GM23338 (cell line): ENCODE results near the gene SKIC8. TPM values are rescaled to one million over a fixed set of nuclear protein-coding genes. Genes with fewer than 3 reads are reported as not detected.

ENCODE experiments used
- ATAC-seq: fragments of 200-7000 bp; cut with Tn5 transposase; 3 replicates; pipeline ENCODE4 v1.9.1; 2020
- DNase-seq: peaks from one replicate; pipeline ENCODE4 v3.0.0-alpha.2; 2015; ENCODE audit warnings: low spot score
- H2AFZ ChIP-seq: fragments of 200-600 bp; sonication (generic); 2 replicates; pipeline ENCODE4 v1.8.0; 2016; ENCODE audit warnings: antibody characterized with exemption, mild to moderate bottlenecking, moderate library complexity
- H3F3A ChIP-seq: fragments of 200-600 bp; sonication (generic); replicated peaks from 2 replicates; pipeline ENCODE4 v1.8.0; 2017; ENCODE audit warnings: antibody characterized with exemption, mixed run types, low read depth
- H3K27ac ChIP-seq: fragments of 200-600 bp; sonication (generic); 2 replicates; pipeline ENCODE4 v1.6.1; 2016; ENCODE audit warnings: low read depth
- H3K27me3 ChIP-seq: fragments of 200-600 bp; sonication (generic); 2 replicates; pipeline ENCODE4 v1.8.0; 2016; ENCODE audit warnings: mild to moderate bottlenecking, mixed run types, moderate library complexity; ENCODE audit not compliant: insufficient read depth
- H3K36me3 ChIP-seq: fragments of 200-600 bp; sonication (generic); 2 replicates; pipeline ENCODE4 v1.8.0; 2016; ENCODE audit warnings: mild to moderate bottlenecking; ENCODE audit not compliant: insufficient read depth
- H3K4me1 ChIP-seq: fragments of 200-600 bp; sonication (generic); 2 replicates; pipeline ENCODE4 v1.8.0; 2016; ENCODE audit warnings: mild to moderate bottlenecking, moderate library complexity; ENCODE audit not compliant: insufficient read depth
- H3K4me2 ChIP-seq: fragments of 200-600 bp; sonication (generic); 2 replicates; pipeline ENCODE4 v1.7.1; 2017; ENCODE audit warnings: mixed run types
- H3K4me3 ChIP-seq: fragments of 200-600 bp; sonication (generic); 2 replicates; pipeline ENCODE4 v1.6.1; 2016; ENCODE audit warnings: mixed run types
- H3K79me2 ChIP-seq: fragments of 200-600 bp; sonication (generic); replicated peaks from 2 replicates; pipeline ENCODE4 v1.8.0; 2017; ENCODE audit warnings: mild to moderate bottlenecking; ENCODE audit not compliant: insufficient read depth
- H3K9me2 ChIP-seq: fragments of 200-600 bp; sonication (generic); 2 replicates; pipeline ENCODE4 v1.8.0; 2017; ENCODE audit not compliant: insufficient read depth
- H4K20me1 ChIP-seq: fragments of 200-600 bp; sonication (generic); replicated peaks from 2 replicates; pipeline ENCODE4 v1.8.0; 2017; ENCODE audit warnings: mild to moderate bottlenecking; ENCODE audit not compliant: insufficient read depth
- H3K27ac Mint-ChIP-seq: 2 replicates; pipeline ENCODE4 v1.8.0; 2020; ENCODE audit warnings: inconsistent platforms, mild to moderate bottlenecking, moderate library complexity, mixed read lengths
- H3K27me3 Mint-ChIP-seq: 3 replicates; pipeline ENCODE4 v1.8.0; 2022; ENCODE audit warnings: low read depth, mild to moderate bottlenecking, moderate library complexity, mixed read lengths, inconsistent platforms; ENCODE audit not compliant: insufficient read depth, poor library complexity
- H3K36me3 Mint-ChIP-seq: 3 replicates; pipeline ENCODE4 v1.8.0; 2021; ENCODE audit warnings: low read depth, mild to moderate bottlenecking, inconsistent platforms, moderate library complexity, mixed read lengths
- H3K4me1 Mint-ChIP-seq: 3 replicates; pipeline ENCODE4 v1.8.0; 2020; ENCODE audit warnings: mild to moderate bottlenecking, inconsistent platforms, mixed read lengths
- H3K4me3 Mint-ChIP-seq: 3 replicates; pipeline ENCODE4 v1.8.0; 2021; ENCODE audit warnings: moderate library complexity, mild to moderate bottlenecking, inconsistent platforms, mixed read lengths
- H3K9me3 Mint-ChIP-seq: 3 replicates; pipeline ENCODE4 v1.8.0; 2020; ENCODE audit warnings: moderate library complexity, mild to moderate bottlenecking, inconsistent platforms, mixed read lengths
- CREB1 ChIP-seq: fragments of 250-450 bp; sonication (Bioruptor Pico); IDR thresholded peaks from 2 replicates; pipeline ENCODE4 v1.5.0; 2020; ENCODE audit warnings: low read depth, mild to moderate bottlenecking, moderate library complexity
- EZH2 ChIP-seq: fragments of 200-600 bp; sonication (generic); IDR thresholded peaks from one replicate; pipeline ENCODE4 v1.8.0; 2017; ENCODE audit warnings: antibody characterized with exemption, mild to moderate bottlenecking, low read depth; ENCODE audit not compliant: unreplicated experiment
- EZH2phosphoT487 ChIP-seq: fragments of 200-600 bp; sonication (generic); IDR thresholded peaks from one replicate; pipeline ENCODE4 v1.8.1; 2018; ENCODE audit warnings: antibody characterized with exemption; ENCODE audit not compliant: unreplicated experiment
- JUNB ChIP-seq: IDR thresholded peaks from one replicate; pipeline ENCODE4 v1.6.1; 2016; ENCODE audit warnings: antibody characterized with exemption; ENCODE audit not compliant: unreplicated experiment
- NANOG ChIP-seq: IDR thresholded peaks from 2 replicates; pipeline ENCODE4 v1.6.1; 2016; ENCODE audit warnings: antibody characterized with exemption, borderline replicate concordance
- POLR2AphosphoS5 ChIP-seq: IDR thresholded peaks from 2 replicates; pipeline ENCODE4 v1.6.1; 2016; ENCODE audit warnings: antibody characterized with exemption, low read depth
- STAT1 ChIP-seq: IDR thresholded peaks from one replicate; pipeline ENCODE4 v1.6.1; 2016; ENCODE audit warnings: antibody characterized with exemption; ENCODE audit not compliant: unreplicated experiment
- ZNF114 ChIP-seq: fragments of 250-450 bp; sonication (Bioruptor Pico); IDR thresholded peaks from 2 replicates; pipeline ENCODE4 v1.5.0; 2020; ENCODE audit warnings: mild to moderate bottlenecking, moderate library complexity
- ZNF331 ChIP-seq: fragments of 250-450 bp; sonication (Bioruptor Pico); IDR thresholded peaks from 2 replicates; pipeline ENCODE4 v1.5.0; 2020; ENCODE audit warnings: low read depth, mild to moderate bottlenecking, moderate library complexity
- ZNF462 ChIP-seq: fragments of 250-450 bp; sonication (Bioruptor Pico); IDR thresholded peaks from 2 replicates; pipeline ENCODE4 v1.5.0; 2020; ENCODE audit warnings: mild to moderate bottlenecking, moderate library complexity
- polyA plus RNA-seq: library from polyadenylated mRNA; unstranded; fragments of >200 nt; fragmentation: Nextera tagmentation; extraction: Ambion mirVana; gene quantifications from 2 replicates; pipeline ENCODE4 v1.2.1, GENCODE V29; 2016
- total RNA-seq: library from RNA; depleted of rRNA; stranded (reverse); fragments of >200 nt; shearing (Covaris generic); gene quantifications from 2 replicates; pipeline ENCODE4 v1.2.3, GENCODE V29; 2014

Gene SKIC8
- total and polyA plus RNA-seq, 2 experiments from 2014 or later = 59.4 to 73.8 TPM

GRCh38 chr15:78261062-78261461 is 38.3 kb downstream of the SKIC8 start (continued):
- TF ChIP-seq ZNF462 (no peak), CREB1 (CRISPR knock-in tag) (no peak), ZNF114 (CRISPR knock-in tag) (no peak), EZH2phosphoT487 (no peak), ZNF331 (CRISPR knock-in tag) (no peak), STAT1 (no peak)

GRCh38 chr15:78260489-78260888 is 38.9 kb downstream of the SKIC8 start:
- Histone ChIP-seq H3K27ac (no peak overlapping the region), H2AFZ (peak overlapping the region; percentile 85), H3K4me2 (no peak overlapping the region), H3K36me3 (no peaks in the 10 kb centered on the region), H3K9me2 (no peaks in the 10 kb centered on the region; the same call in 1 of the 2 replicates), H3K79me2 (no peaks in the 10 kb centered on the region), H4K20me1 (no peaks in the 10 kb centered on the region), H3F3A (peaks cover 5% of the 10 kb centered on the region; the same call in 1 of the 2 replicates), H3K4me3 (no peak overlapping the region), H3K27me3 (peaks cover 25% of the 10 kb centered on the region), H3K4me1 (no peaks in the 10 kb centered on the region)
- Mint-ChIP-seq H3K36me3 (no peaks in the 10 kb centered on the region), H3K4me3 (no peak overlapping the region), H3K27me3 (peaks cover 12% of the 10 kb centered on the region), H3K27ac (no peak overlapping the region), H3K4me1 (peaks cover 3% of the 10 kb centered on the region; the same call in 1 of the 3 replicates), H3K9me3 (no peaks in the 10 kb centered on the region)
- no peak for TF ChIP-seq POLR2AphosphoS5
- no peak for TF ChIP-seq ZNF331 (CRISPR knock-in tag)
- TF ChIP-seq JUNB = no peak
- TF ChIP-seq EZH2 = no peak
- TF ChIP-seq NANOG = no peak
- TF ChIP-seq ZNF114 (CRISPR knock-in tag) = no peak
- no peak for ATAC-seq
- no peak for DNase-seq
